RWPE2 (cell line): Measurements from ENCODE around the gene PAPPA.

ENCODE experiments used
- ATAC-seq: fragments of 200-7000 bp; cut with Tn5 transposase; 3 replicates; pipeline ENCODE4 v1.9.1; 2021; ENCODE audit warnings: low read depth
- DNase-seq: peaks from one replicate; pipeline ENCODE4 v3.0.0-alpha.2; 2020; ENCODE audit warnings: low spot score
- H3K27ac ChIP-seq: fragments of 450-650 bp; 2 replicates; pipeline ENCODE4 v1.5.1; 2017; ENCODE audit warnings: mild to moderate bottlenecking; ENCODE audit not compliant: poor library complexity, severe bottlenecking
- H3K27me3 ChIP-seq: fragments of 250-450 bp; sonication (Bioruptor Pico); 2 replicates; pipeline ENCODE4 v1.5.1; 2021; ENCODE audit warnings: mild to moderate bottlenecking, moderate library complexity; ENCODE audit not compliant: insufficient read depth, poor library complexity, severe bottlenecking
- H3K36me3 ChIP-seq: fragments of 250-450 bp; sonication (Bioruptor Pico); 2 replicates; pipeline ENCODE4 v1.5.1; 2020; ENCODE audit warnings: low read depth, mild to moderate bottlenecking, moderate library complexity
- H3K4me1 ChIP-seq: fragments of 250-450 bp; sonication (Bioruptor Pico); 2 replicates; pipeline ENCODE4 v1.5.1; 2021; ENCODE audit warnings: mild to moderate bottlenecking, moderate library complexity; ENCODE audit not compliant: insufficient read depth, poor library complexity, severe bottlenecking
- H3K4me3 ChIP-seq: fragments of 250-450 bp; sonication (Bioruptor Pico); 2 replicates; pipeline ENCODE4 v1.5.1; 2021; ENCODE audit warnings: mild to moderate bottlenecking, moderate library complexity; ENCODE audit not compliant: severe bottlenecking
- H3K9me3 ChIP-seq: fragments of 250-450 bp; sonication (Bioruptor Pico); 2 replicates; pipeline ENCODE4 v1.5.1; 2021; ENCODE audit warnings: mild to moderate bottlenecking, moderate library complexity; ENCODE audit not compliant: severe bottlenecking
- TF ChIP-seq, protein P1 (sequence below): fragments of 450-650 bp; IDR thresholded peaks from one replicate; pipeline ENCODE4 v1.5.1; 2017; ENCODE audit warnings: mild to moderate bottlenecking, moderate library complexity; ENCODE audit not compliant: poor library complexity, severe bottlenecking

The PAPPA gene

GRCh38 chr9:116368680-116369079 lies 215.1 kb downstream of the PAPPA start:
- ATAC-seq = no peak
- no peak for DNase-seq
- TF ChIP-seq, protein P1, sequence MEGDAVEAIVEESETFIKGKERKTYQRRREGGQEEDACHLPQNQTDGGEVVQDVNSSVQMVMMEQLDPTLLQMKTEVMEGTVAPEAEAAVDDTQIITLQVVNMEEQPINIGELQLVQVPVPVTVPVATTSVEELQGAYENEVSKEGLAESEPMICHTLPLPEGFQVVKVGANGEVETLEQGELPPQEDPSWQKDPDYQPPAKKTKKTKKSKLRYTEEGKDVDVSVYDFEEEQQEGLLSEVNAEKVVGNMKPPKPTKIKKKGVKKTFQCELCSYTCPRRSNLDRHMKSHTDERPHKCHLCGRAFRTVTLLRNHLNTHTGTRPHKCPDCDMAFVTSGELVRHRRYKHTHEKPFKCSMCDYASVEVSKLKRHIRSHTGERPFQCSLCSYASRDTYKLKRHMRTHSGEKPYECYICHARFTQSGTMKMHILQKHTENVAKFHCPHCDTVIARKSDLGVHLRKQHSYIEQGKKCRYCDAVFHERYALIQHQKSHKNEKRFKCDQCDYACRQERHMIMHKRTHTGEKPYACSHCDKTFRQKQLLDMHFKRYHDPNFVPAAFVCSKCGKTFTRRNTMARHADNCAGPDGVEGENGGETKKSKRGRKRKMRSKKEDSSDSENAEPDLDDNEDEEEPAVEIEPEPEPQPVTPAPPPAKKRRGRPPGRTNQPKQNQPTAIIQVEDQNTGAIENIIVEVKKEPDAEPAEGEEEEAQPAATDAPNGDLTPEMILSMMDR = no peak
- H3K27me3 ChIP-seq = no peaks in the 10 kb centered on the region
- H3K9me3 ChIP-seq = no peaks in the 10 kb centered on the region
- H3K4me3 ChIP-seq = no peak overlapping the region
- no peaks in the 10 kb centered on the region for H3K36me3 ChIP-seq
- no peak overlapping the region for H3K27ac ChIP-seq
- no peaks in the 10 kb centered on the region for H3K4me1 ChIP-seq

- H3K36me3 ChIP-seq = no peaks in the 10 kb centered on the region
- ATAC-seq (no peak), DNase-seq (no peak)
- TF ChIP-seq, protein P1 = no peak
- H3K9me3 ChIP-seq = no peaks in the 10 kb centered on the region
- H3K27ac ChIP-seq = no peak overlapping the region
- no peaks in the 10 kb centered on the region for H3K4me1 ChIP-seq
- H3K4me3 ChIP-seq = no peak overlapping the region
- H3K27me3 ChIP-seq = no peaks in the 10 kb centered on the region
Measured at GRCh38 chr9:116369706-116370105, 216.1 kb downstream of the PAPPA start.

- no peak for ATAC-seq
- H3K27ac ChIP-seq = no peak overlapping the region
- DNase-seq = no peak
- no peaks in the 10 kb centered on the region for H3K9me3 ChIP-seq
- H3K4me1 ChIP-seq = no peaks in the 10 kb centered on the region
- TF ChIP-seq, protein P1 = no peak
- H3K4me3 ChIP-seq = no peak overlapping the region
- H3K36me3 ChIP-seq = no peaks in the 10 kb centered on the region
- H3K27me3 ChIP-seq = no peaks in the 10 kb centered on the region
Measured at GRCh38 chr9:116370556-116370955, 217.0 kb downstream of the PAPPA start.

DNA sequence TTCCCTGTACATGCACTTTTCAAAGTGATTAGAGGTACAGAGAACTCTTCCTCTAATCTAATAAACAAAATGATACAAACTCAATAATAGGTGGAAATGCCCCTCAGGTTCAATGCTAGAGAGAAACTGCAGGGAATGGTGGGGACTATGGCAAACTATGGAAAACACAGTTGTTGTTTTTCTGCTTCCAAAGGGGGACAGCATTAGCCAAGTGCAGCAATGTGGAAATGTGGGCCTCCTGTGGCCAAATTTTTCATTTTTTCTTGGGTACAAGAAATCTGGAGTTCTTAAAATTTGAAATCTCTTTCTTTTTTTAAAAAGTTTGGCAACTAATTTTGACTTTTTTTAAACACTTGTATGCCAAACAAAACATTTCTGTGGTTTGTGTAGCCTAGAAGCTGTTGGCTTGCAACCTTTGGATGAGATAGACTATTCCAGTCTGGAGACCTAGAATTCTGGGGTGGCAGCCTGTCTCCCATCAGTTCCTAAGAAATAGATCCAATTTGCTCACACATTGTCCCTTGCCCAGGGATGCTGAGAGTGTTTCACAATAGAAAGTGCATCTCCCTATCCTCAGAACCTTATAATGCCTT lies 218.6 kb downstream of the PAPPA start:
- ATAC-seq = no peak
- no peak overlapping the region for H3K4me3 ChIP-seq

GRCh38 chr9:116372786-116373185 lies 219.2 kb downstream of the PAPPA start:
- no peaks in the 10 kb centered on the region for H3K36me3 ChIP-seq
- H3K4me3 ChIP-seq = no peak overlapping the region
- DNase-seq (no peak), ATAC-seq (no peak)
- H3K27ac ChIP-seq = no peak overlapping the region
- TF ChIP-seq, protein P1 = no peak
- no peaks in the 10 kb centered on the region for H3K9me3 ChIP-seq
- H3K4me1 ChIP-seq = peaks cover 5% of the 10 kb centered on the region
- no peaks in the 10 kb centered on the region for H3K27me3 ChIP-seq

More for the DNA sequence above, 218.6 kb downstream of the PAPPA start:
- Histone ChIP-seq H3K27me3 (no peaks in the 10 kb centered on the region), H3K36me3 (no peaks in the 10 kb centered on the region), H3K4me1 (no peaks in the 10 kb centered on the region), H3K27ac (no peak overlapping the region), H3K9me3 (no peaks in the 10 kb centered on the region)
- no peak for DNase-seq
- TF ChIP-seq, protein P1 = no peak
